T-helper 1 cell treated with Interleukin-12 subunit alpha and Interleukin-12 subunit beta and Interleukin-4 antibody, amounts not matched to agents 30 ng/mL and 1 ng/mL, for 36 hours (primary cell): ENCODE data around the gene TSPAN31. TPM values are rescaled to one million over a fixed set of nuclear protein-coding genes. Genes with fewer than 3 reads are reported as not detected.

Source experiments
- intact Hi-C: fragments of 100-400 bp; cut with micrococcal nuclease; formaldehyde crosslinking; loops from one replicate; pipeline ENCODE4 v1.15.1; 2024
- total RNA-seq: library from RNA; stranded (reverse); gene quantifications from 2 replicates; pipeline ENCODE4 v1.2.3, GENCODE V29; 2022

Gene TSPAN31
- total RNA-seq, 1 donor from 2014 or later: 29.4 TPM

DNA sequence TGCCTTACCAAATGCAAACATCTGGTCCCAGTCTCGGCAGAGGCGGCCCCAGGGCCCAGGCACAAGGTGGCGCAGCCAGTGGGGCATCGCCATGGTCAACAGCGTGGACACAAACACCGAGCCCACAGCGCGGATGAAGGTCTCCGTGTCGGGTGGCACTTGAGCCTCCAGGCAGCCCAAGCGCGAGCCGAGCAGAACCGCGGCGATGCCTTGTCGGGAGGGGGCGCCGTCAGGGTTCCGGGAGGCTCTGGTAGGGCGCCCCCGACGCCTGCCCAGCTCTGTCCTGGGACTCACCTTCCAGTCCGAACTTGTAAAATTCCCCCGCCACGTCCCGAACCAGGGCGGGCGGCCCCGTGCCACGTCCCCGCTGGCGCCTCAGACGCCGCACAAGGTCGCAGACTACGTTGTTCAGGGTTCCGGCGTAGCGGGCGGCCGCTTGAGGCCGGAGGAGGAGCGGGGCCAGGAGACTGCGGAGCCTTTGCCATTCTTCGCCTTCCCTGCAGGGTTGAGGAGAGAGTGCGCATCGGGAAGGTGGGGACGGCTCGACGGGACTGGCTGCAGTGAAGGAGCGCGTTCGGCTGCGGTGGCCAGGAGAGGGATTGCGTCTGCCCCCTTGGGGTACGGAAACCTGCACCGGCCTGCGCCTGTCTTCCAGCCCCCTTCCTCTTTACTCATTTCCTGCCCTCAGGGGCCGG lies 20.3 kb downstream of the TSPAN31 start:
- intact Hi-C loops: loop anchor here (2.0 kb wide), 1 partner anchor 18 kb away; the partner anchor contains the start of gene TSFM

DNA sequence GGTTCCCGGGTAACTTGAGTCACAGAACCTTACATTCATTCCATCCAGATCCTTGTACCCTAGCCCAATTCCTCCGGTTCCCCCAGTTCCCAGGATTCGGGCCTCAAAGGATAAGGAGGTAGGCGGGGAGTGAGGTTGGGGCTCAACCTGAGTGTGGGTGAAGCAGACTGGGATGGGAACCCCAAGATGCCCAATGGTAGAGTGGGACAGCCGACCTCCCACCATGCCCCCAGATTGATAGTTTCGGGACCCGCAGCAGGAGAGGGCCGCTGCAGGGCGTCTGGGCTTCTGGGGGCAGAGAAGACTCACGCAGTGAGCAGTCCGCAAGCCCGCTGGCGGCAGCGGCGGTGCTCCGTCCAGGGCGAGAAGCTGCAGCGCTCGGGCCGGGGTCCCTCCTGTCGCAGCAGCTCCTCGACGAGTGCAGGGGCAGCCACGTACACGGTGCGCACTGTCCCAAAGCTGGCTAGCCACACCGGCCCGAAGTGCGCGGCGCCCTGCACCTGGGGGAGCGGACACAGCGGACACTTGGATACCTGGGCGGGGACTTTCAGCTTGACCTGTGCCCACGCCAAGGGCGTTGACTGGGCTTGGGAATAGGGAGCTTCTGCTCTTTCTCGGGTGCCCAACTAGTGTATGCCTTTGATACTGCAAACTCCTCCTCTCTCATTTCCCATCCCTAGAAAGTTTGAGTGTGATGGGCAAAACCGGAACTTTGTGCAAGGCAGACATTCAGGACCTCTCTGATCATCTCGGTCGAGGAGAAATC lies 21.0 kb downstream of the TSPAN31 start:
- intact Hi-C loops: loop anchor here (2.0 kb wide), 1 partner anchor 17 kb away; the partner anchor contains the start of gene TSFM

- intact Hi-C loops: no loop called here
Measured at GRCh38 chr12:57766464-57767304, 21.8 kb downstream of the TSPAN31 start, which contains the start of gene CYP27B1. Gene CYP27B1, minus strand, starts transcription at chr12:57767078. Its CDS starts 37 bp downstream, at chr12:57767041.

DNA sequence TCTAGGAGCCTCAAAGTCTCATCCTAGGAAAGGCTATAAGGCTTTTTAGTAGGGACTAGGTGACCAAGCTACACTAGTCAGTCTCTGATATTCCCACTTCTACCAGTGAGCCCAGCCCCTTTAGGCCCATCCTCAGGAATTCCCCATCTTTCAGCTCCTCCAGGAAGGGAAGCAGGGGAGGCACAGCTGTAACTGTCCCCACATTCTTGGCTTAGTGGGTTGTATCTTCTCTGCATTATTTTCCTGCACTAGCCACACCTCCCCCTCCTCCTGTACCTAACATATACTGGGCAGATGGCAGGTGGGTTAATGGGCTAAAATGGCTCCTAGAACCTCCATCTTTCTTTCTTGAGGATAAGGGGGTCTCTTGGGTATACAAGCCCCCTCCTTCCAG lies 22.5 kb downstream of the TSPAN31 start:
- intact Hi-C loops: no loop called here

- intact Hi-C loops: no loop called here
Measured at GRCh38 chr12:57767876-57768275, 23.0 kb downstream of the TSPAN31 start.

GRCh38 chr12:57769594-57769993 lies 24.8 kb downstream of the TSPAN31 start:
- intact Hi-C loops: no loop called here

- intact Hi-C loops: loop anchor here (5.0 kb wide), 1 partner anchor 1827 kb away; the partner anchor contains the start of gene SLC16A7
Measured at GRCh38 chr12:57770734-57771133, 25.9 kb downstream of the TSPAN31 start.

DNA sequence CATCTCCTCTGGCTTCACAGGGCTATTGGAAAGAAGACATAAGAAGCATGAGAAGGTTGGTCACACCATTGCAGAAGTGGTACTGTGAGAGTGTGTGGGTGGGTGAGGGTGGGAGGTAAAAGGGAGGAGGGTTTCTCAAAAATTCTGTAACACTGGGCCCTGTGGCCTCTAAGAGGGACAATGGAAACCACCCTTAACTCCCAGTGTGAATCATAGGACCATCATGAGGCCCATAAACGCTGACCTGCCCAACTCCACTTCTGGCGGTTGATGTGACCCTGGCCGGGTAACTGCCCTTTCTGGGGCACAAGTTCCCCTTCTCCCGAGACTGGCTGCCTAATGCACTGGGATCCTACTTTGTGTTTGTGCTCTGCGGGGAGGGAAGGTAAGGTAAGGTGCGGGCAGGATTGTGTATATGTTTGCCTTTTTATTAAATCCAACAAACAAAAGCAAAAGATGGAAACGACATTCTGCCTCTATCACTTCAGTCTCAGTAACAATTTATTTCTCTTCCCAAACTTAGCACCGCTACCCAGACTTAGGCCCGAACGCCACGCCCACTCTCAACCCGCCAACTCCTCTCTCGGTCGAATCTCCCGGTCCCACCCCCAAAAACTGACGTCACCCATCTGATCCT lies 26.5 kb downstream of the TSPAN31 start:
- intact Hi-C loops: loop anchor here (5.0 kb wide), 1 partner anchor 1826 kb away; the partner anchor contains the start of gene SLC16A7

DNA sequence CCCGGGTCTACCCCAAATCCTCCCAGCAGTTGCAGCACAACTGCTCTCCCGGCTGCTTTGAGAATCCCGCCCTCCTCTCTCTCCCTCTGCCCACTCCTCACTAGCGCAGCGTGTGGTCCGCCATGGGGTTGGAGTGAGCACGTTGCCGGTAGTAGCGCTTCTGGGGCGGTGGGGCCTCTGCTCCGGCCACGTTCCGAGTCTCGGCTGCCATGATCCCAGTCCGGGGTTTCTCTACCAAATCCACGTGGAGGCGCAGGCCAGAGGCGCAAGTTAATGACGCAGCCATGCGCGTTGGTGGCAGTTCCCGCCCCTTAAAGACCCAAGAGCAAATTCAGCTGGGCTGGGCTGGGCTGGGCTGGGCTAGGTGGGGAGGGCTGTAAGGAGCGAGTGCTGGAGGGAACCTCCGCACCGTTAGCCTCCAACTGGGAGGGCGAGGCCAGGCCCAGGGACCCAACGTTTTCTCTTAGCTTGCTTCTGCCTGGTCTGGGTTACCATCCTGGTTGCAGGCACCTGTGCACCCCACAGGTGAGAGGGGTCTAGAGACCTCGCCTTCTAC lies 27.1 kb downstream of the TSPAN31 start, which contains the start of gene METTL1:
Gene METTL1 (minus strand): TSS at position 233 of the 556 bp plus-strand sequence. CDS start 22 bp downstream, at position 211.
- intact Hi-C loops: loop anchor here (1.0 to 5.0 kb wide), 10 partner anchors 10 to 1825 kb away; partner anchors contain the start of genes ATP23, CDK4, OS9 and SLC16A7

DNA sequence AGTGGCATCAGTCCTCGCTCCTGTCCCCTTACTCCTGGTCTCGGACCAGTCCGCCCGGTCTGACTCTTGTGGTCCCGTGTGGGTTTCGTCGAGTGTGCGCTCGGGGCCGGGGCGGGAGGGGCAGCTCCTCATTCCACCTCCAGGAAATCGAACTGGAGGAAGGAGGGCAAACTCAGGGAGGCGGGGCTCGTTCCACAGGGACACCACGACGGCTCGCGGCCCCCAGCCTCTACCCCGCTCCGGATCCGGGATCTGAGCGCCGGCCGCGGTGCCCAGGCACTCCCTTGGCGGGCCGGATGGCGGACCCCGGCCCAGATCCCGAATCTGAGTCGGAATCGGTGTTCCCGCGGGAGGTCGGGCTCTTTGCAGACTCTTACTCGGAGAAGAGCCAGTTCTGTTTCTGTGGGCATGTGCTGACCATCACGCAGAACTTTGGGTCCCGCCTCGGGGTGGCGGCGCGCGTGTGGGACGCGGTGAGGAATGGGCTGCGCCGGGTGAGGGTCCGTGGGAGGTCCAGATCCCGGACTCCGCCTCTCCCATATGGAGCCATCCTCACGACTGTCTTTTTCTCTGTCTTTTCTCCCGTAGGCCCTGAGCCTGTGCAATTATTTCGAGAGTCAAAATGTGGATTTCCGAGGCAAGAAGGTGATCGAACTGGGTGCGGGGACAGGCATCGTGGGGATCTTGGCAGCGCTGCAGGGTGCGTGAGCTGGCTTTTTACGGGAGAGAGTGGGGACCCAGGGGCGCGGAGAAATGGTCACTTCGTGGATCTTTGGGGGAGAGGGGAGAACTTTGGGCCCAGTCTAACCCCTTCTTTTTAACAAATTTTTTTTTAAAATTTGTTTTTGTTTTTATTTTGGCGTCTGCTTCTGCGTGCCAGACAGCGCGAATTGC lies 27.8 kb downstream of the TSPAN31 start, which contains the start of gene EEF1AKMT3:
Gene EEF1AKMT3 (plus strand): TSS at position 186 of the 894 bp plus-strand sequence. CDS start 111 bp downstream, at position 297.
- intact Hi-C loops: loop anchor here (1.0 to 5.0 kb wide), 10 partner anchors 10 to 1825 kb away; partner anchors contain the start of genes ATP23, CDK4, OS9 and SLC16A7

GRCh38 chr12:57774634-57775033 lies 29.8 kb downstream of the TSPAN31 start:
- intact Hi-C loops: loop anchor here (5.0 kb wide), 1 partner anchor 1823 kb away; the partner anchor contains the start of gene SLC16A7

DNA sequence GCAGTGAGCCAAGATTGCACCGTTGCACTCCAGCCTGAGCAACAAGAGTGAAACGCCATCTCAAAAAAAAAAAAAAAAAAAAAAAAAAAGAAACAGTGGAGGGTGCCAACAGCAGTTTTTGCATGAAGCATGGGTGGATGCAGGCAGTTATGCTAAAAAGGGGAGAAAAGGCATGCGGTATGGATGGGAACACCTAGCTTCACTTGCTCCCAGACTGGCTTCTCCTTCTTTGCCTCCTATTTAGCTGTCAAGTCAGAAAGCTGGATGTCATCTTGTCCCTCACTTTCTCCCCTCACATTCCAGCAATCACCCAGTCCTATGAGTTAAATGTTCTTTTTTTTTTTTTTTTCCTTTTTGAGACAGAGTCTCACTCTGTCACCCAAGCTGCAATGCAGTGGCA lies 30.2 kb downstream of the TSPAN31 start:
- intact Hi-C loops: no loop called here

GRCh38 chr12:57775563-57776246 lies 30.9 kb downstream of the TSPAN31 start:
- intact Hi-C loops: no loop called here

DNA sequence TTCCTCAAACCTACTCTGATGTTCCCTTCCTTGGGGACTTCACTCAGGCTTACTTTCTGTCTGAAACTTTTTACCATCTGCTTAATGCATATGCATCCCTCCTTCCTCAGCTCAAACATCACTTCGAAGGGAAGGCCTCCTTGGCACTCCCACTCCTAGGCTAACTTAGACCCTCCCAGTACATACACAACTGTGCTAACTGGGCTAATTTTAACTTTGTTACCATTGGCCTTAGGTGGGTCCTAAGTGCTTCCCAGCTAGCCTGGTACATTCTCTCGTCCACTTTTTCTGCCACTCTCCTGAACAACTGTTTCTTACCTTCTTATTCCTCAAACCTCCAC lies 31.4 kb downstream of the TSPAN31 start:
- intact Hi-C loops: no loop called here

DNA sequence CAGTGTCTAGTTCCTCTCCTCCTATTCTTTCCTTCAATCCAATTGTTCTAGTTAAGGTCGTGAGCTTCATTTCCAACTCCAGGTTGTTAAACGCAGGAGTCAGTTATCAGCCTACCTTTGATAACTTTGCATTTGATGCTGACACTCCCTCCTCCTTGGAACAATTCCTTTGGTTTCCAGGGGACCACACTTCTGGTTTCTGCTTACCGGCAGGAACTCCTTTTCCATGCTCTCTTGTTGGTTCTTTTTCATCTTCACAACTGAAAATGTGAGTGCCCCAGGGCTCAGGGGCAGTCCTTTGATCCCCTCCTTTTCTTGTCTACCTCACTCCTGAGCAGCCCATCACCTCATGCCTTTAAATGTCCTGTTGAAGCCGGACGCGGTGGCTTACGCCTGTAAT lies 32.5 kb downstream of the TSPAN31 start:
- intact Hi-C loops: no loop called here

DNA sequence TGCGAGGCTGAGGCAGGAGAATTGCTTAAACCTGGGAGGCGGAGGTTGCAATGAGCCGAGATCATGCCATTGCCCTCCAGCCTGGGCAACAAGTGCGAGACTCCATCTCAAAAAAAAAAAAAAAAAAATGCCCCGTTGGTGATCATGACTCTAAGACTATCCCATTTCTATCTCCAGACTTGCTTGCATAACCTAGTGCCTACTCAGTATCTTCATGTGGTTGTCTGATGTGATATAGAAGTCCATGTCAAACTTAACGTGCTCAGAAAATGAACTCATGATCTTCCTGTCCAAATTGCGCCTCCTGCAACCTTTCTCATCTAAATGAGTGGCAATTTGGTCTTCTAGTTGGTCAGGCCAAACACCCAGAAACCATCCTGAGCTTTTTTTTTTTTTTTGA lies 33.1 kb downstream of the TSPAN31 start:
- intact Hi-C loops: no loop called here

DNA sequence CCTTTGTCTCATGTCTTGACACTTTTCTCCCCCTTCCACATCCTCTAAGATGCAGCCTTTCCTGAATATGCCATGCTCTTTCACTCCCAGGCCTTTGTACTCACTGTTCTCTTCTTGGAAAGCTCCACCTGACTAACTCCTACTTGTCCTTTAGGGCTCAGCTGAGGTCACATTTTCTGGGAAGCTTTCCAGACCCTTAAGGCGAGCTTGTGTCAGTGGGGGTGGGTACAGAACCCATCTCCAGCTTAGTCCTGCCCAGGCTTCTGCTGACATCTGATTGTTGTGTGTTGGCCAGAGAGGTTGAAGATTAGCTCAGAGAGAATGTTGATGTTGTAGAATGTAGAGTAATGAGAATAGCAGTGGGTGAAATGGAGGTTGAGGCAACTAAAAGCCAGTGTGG lies 34.9 kb downstream of the TSPAN31 start:
- intact Hi-C loops: no loop called here

DNA sequence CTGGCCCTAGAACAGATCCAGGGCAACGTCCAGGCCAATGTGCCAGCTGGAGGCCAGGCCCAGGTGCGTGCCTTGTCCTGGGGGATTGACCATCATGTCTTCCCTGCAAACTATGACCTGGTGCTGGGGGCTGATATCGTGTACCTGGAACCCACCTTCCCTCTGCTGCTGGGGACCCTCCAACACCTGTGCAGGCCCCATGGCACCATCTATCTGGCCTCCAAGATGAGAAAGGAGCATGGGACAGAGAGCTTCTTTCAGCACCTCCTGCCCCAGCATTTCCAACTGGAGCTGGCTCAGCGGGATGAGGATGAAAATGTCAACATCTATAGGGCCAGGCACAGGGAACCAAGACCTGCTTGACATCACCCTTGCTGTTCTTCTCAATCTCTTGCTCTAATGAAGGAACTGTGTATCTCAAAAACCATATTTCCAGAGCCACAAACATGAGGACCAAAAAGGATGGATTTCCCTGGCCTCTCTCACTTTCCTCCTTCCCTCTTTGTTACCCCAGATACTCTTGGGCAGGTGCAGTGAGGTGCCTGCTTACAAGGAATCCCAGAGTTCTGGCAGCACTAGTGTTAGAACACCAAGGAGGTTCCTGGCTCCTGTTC lies 35.6 kb downstream of the TSPAN31 start:
- intact Hi-C loops: no loop called here
